G401.6 (cell line): ENCODE results near the gene UQCR11.
"Not testable (repeated sequence)": the region's sequence is repeated elsewhere in the genome, so short reads cannot be mapped to it uniquely, and the experiment has no call there.

Experiments used
- FAIRE-seq: peaks from 2 replicates; lab custom pipeline; 2012; peaks lifted over from hg19 to GRCh38; lab: Jason Lieb, UNC

UQCR11 gene

DNA sequence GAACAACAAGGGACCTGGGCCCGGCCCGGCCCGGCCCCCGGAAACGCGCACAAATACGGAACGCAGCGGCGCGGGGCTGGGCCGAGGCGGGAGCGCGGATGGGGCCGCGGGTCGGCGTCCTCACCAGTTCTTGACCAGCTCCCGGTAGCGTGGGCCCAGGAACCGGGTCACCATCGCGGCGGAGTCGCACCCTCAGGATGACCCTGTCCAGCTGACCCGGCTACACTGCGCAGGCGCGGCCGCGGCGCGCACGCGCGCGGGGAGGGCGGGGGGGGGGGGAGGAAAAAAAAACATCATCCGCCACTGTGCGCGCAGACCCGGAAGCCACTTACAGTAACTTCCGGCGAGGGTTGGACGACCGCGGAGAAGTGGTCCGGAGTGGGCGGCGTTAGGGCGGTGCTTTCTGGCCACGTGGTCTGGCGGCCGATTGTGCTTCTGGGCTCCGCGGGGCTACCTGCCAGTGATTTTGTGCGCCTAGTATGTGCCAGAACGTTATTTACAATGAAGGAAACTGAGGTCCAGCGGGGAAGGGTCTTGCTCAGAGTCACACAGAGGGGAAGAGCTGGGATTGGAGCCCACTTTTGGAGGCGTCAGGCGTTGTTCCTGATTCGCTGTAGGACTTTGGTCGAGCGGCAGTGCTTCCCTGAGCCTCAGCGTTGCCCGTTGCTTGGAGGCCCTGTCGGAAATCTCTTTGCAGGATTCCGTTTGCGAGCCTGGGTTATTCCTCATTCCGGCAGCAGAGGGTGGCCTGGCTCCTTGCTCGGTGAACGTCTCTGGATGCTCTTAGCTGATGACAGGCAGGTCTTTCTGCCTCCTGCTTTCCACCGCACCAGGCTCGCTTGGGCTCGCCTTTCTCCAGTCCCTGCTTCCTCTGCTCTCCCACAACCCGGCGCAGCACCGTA is at the start of gene UQCR11:
Gene UQCR11, minus strand, starts transcription at position 227 of the 902 bp plus-strand sequence. Its CDS starts 53 bp downstream, at position 174.
- FAIRE-seq, result peak; percentile 92

DNA sequence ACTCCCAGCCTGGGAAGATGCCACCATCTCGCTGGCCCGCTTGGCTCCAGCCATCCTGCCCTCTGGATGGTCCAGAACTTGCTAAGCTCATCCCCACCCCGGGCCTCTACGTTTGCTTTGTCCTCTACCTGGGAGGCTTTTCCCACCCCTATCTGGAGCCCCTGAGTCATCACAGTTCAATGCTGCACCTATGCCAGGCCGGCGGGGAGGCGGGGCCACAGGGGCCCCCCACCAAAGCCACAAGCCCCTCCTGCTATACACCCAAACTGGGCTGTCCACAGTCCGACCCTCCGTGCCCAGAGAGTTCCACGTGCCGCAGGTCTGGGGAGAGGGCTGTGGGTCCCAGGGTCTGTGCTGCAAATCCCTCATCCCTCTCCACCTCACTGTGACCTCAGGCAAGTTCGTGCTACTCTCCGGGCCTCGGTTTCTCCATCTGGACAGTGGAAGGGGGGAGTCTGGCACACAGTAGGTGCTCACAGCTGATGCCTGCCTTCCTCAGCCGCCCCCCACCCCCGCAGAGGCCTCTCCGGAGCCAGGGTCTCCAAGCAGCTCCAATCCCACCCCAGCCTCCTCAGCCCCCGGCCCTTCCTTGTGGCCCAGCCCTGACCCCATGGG is 49.0 kb upstream of the UQCR11 start:
- no peak for FAIRE-seq

DNA sequence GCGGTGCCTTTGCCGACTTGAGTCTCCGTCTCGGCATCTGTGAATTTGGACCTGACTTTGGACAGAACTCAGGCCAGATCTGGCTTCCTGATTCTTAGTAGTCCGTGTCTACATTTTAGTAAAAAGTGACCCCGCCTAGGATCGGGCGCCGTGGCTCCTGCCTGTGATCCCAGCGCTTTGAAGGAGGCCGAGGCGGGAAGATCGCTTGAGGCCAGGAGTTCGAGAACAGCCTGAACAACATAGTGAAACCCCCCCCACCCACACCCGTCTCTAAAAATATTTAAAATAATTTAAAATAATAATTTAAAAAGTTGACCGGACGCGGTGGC is 48.0 kb upstream of the UQCR11 start:
- no peak for FAIRE-seq

DNA sequence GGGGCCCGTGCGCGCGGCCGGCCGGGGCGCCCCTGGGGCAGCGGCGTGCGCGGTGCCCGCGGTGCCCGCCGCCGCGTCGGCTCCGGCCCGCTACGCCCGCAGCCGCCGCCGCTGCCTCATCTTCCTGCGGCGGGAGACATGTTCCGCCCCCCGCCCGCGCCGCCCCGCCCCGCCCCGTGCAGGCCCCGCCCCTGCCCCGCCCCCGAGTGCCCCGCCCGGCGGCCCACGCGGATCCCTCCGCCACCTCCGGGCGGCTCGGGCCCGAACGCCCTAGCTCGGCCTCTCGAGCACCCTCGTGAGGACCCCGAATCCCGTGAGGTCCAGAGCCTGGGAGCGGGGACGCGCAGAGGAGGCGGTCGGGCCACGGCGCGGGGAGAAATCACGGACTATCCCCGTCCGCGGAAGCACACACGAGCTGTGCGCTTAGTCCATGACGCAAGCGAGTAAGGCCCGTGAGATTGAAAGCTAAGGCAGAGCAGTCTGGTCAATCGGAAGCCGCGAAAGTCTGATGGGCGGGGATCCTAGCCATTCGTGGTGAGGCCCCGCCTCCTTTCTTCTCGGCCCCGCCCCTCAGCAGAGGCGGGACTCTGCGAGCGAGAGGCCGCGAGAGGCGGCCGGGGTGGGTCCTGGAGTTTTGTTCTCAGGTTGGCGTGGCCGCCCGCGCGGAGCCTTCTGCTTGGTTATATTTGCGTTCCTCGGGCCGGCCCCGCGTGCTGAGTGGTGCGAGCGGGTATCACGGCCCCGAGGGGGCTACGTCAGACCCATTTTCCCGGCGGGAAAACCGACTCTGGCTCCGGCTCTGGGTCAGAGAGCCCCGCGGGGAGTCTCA is 47.4 kb upstream of the UQCR11 start, which contains the start of gene TCF3:
Gene TCF3, minus strand, starts transcription at position 145 of the 829 bp plus-strand sequence. CDS start 2,367 bp downstream, outside the sequence.
- FAIRE-seq, result peak; percentile 99

DNA sequence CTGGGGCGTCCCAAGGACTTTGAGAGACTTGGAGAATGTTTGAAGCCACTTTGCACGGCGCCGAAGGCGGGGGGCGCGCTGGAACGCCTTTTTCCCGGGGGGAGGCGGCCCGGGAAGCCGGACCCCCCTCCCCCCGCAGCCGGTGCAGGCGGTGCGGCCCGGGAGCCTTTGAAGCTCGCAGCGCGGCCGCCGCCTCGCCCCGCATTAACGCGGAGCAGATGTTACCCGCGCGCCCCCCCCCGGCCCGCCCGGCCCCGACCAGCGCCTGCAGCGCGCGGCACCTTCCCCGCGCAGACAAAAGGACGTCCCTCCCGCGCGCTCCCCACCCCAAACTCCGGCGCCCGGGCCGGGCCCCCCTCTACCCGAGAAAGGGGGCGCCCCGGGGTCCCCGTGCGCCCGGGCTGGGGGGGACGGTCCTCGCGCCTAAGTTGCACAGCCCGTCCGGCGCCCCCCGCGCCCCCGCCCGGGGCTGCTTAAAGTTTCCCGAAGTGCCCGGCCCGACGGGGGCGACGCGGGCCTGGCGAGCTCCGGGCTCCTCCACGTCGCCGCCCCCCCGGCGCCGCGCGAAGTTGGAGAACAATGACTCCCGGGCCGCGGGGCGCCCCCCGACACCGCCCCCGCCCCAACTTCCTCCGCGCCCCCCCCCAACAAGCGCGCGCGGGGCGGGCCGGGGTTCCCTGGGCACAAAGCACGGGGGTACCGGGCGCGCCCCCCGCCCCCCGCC is 46.5 kb upstream of the UQCR11 start:
- FAIRE-seq, result no peak

DNA sequence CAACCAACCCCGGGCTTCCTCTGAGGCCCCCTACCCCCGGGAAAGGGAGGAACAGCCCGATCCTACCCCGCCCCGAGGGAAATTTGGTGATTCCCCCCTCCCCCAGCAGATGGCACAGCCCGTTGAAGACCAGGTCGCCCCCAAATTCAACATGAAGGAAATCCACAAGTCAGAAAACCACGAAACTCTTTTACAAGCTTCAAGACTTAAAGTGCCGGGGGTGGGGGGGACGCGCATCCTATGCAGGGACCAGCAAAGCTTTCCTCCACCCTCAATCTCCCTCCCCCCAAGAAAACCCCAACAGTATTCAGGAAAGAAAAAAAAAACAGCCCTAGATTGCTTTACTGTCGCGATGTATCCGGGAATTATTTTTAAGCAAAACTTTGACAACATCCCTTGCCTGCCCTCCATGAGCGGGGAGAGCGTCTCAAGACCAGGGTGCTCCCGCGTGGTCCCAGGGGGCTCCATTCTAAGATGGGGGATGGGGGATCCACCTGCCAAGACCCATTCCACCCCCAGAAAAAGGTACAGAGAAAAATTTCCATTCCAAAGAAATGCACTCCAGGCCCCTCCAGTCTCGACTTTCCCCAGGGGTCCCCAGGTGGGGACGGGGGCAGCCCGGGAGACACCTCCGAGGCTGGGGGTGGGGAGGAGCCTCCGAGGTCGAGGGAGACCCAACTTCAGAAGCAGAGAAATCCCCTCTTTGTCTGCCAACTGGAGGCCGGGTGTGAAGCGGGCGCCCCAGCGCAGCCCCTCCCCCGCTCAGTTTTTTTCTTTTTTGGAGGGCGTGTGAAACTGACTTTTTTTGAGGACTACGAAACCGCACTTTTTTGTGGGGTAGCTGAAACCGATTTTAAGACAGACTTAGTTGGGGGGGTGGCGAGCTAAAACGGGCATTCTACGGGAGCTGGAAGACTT is 45.6 kb upstream of the UQCR11 start:
- no peak for FAIRE-seq

DNA sequence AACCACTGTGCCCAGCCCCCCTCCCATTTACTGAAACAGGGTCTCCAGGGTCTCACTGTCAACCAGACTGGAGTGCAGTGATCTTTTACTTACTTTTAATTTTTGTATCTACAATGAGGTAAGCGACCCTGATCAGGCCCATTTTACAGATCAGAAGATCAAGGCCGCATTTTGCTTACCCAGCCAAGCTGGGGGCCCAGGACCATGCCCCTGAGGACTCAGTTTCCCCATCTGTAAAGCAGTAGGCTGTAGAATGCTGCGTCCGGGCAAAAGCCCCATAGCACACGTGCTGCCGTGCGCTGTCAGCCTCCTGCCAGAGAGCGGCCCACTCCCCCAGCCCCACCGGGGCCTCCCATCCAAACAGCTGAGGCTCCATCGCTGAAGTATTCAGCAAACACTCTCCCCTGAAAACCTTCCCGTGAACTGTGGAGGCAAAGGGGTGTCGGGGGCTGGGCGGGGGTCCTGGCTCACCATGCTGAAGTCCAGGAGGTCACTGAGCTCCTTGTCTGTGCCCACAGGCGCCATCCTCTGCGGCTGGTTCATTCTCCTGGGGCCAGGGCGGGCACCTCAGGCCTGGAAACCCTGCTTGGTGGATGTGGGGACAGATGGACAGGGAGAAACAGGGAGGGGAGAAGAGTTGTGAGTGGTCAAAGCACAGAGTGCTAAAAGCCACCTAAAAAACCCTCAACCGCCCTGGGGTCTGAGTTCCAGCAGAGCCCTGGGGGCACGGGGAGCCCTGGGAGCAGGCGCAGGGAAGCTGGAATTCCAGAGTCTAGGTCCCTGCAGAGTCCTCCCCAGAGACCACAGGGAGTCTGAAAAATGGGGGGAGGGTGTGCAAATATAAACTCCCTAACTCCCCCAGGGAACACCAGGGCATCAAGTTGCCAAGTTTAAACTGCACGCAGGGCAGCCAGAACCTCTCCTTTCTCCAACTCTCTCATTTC is 44.7 kb upstream of the UQCR11 start:
- FAIRE-seq, result no peak

DNA sequence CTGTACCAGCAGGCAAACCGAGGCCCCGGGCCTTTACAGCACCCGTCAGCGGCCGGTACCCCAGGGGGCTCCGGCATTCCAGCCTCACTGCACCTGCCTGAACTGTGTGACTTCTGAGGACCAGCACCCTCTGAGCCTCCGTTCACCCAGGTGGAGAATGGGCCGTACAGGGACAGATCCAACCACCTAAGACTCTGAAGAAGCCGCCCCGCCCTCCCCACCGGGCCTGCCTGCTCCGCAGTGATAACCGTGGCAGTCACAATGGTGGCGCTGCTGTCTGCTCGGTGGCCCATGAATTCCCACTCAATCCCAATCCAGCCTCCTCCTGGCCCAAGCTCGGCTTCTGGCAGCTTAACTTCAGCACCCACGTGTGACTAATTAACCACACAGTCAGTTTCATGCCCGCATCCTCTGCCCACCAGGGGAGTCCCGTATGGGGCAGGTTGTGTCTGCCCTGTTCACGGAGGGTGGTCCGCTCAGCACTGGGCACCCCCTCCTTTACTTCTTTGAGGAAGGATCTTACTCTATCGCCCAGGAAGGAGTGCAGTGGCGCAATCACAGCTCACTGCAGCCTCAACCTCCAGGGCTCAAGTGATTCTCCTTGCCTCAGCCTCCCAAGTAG is 43.8 kb upstream of the UQCR11 start:
- no peak for FAIRE-seq

DNA sequence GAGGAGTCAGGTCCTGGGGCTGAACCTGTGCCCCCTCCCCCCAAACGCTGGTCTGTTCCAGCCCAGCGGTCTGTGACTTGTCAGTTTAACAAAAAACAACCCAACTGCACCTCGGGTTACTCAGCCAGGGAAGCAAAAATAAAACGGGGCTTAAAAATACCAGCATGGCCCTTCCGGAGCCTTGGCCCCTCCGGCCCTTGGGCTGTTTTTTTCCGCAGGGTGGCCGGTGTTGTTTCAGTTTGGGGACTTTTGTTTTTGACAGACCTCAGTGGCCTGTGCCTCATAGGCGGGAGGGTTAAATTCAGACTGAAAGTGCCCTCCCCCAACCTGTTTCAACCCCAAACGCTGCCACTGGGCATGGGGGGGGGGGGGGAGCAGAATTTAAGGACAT is 43.2 kb upstream of the UQCR11 start:
- no peak for FAIRE-seq

DNA sequence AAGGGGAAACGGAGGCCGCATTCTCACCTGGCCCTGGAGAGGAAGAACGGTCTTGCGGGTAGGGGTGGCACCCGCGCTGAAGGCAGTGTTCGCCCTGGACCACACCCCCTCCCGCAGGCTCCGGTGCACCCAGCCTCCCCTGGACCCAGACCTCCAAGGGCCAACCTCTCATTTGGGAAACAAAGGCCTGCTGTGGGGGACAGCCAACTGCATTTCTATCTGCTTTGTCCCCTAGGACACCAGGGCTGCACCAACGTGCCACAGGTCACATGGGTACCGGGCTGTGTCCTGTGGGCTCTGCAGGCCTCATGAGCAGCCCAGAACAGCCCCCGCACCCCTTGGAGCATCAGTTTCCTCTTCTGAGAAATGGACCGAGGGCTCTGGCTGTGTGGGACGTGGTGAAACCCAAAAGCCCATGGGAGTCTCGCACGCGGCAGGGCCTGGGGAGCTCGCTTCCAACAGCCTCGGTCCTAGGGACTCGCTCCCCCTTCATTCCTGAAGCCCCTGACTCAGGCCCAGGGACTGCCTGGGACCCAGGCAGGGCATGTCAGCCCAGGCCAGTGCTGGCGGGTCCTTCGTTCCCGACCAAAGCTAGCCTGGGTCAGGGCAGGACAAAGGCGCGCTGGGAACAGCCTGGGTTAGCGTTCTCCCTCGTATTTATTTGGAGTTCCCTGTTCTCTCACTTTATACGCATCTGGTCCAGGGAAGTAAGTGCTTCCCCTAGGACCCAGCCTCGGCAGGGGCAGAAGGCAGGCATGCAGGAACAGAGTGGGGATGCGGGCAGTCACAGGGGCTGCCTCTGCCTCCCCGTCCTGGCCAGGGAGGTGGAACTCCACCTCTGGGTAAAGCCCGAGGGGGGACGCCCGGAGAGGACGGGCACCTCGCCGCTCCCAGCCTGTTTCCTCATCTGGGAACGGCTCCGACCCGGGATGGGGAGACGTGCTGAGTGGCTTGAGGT is 42.5 kb upstream of the UQCR11 start:
- no peak for FAIRE-seq

DNA sequence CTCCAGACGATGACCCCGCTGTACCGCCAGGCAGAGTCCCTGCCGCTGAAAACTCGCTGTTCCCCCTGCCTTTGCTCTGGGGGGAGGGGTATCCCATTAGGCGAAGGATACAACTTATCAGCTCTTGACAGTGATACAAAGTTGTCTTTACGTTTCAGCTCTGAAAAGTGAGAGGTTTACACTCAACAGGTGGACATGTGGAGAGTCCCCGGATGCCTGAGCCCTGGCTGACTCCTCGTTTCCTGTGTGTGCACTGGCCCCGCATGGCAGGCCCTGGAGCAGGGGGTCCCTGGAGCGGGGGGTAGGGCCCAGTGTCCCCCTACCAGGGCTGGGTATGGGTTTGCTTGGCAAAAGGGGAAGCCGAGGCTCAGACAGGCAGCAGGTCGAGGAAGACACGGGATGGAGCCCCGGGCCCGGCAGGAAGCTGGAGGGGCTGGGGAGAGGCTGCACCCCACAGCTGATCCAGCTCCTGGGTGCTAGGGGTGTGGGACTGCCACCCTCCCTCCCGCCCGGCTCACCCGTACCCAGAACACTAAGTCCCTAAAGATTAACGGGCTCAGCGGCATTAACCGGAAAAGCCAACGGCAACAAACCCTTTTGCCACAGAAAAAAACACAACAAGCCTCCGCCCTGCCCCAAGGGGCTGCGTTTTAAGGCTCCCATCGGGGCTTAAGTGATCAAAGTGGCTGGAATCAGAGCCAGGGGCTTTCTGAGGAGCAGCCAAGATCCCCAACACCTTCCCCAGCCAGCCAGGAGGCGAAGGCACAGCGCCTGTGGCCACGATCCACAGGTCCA is 41.6 kb upstream of the UQCR11 start:
- FAIRE-seq, result no peak

DNA sequence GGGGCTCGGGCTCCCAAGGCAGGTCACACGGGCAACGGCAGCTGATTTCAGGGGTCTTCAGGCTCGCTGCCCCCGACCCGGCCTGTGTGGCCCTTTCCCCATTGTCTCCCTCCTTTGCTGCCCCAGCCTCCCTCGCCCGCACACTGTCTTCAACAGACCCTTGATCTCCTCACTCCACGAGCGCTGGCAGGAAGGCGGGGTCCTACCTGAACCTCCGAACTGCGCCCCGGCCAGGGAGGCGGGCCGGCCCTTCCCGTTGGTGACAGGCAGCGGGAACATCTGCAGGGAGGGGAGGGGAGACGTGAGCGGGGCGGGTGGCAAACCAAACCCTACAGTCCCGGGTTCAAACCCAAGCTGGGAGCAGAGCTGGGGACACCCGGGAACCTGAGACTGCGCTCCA is 40.9 kb upstream of the UQCR11 start:
- no peak for FAIRE-seq

DNA sequence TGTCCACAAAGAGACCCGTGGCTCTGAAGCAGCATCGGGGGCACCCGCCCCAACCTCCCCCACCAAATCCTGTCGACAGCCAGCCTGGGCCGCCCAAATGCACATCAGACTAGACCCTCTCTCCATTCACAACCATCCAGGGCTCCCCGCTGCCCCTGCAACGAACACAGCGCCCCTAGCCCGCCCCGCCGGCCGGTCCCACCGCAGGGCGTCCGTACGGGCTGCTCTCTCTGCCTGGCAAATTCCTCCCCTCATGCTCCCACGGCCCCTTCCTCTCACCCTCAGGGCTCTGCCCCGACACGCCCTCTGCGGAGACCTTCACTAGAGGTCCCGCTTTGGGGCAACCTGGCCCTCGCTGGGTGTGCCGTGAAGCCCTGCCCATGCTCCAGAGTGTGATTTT is 40.0 kb upstream of the UQCR11 start:
- FAIRE-seq, result no peak

DNA sequence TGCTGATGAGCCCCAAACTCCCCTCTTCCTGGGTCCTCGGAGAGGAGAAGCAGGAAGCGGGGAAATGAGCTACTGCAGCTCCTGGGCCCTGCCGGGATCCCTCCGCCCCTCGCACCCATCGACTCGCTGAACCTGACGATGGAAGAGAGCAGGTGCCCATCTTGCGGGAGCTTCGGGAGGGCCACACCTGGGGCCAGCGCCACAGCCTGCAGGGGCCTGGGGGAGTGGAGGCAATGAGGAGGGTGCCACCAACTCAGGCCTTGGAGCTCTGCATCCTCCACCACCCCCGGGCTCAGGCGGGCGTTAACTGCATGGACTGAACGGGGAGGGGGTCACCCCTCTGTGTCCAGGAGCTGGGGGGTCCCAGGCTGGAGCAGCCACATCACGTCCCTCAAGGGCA is 38.8 kb upstream of the UQCR11 start:
- FAIRE-seq, result no peak

DNA sequence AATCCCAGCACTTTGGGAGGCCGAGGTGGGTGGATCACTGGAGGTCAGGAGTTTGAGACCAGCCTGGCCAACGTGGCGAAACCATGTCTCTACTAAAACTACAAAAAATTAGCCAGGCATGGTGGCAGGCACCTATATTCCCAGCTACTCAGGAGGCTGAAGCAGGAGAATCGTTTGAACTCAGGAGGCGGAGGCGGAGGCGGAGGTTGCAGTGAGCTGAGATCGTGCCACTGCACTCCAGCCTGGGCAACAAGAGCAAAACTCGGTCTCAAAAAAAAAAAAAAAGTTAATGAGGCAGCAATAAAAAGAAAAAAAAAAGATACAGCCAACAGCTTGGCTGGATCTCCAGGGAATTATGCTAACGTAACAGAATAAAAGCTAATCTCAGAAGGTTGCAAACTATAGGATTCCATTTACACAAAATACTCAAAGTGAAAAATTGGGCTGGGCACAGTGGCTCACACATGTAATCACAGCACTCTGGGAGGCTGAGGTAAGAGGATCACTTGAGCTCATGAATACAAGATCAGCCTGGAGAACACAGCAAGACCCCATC is 35.7 kb upstream of the UQCR11 start:
- not testable (repeated sequence) for FAIRE-seq

DNA sequence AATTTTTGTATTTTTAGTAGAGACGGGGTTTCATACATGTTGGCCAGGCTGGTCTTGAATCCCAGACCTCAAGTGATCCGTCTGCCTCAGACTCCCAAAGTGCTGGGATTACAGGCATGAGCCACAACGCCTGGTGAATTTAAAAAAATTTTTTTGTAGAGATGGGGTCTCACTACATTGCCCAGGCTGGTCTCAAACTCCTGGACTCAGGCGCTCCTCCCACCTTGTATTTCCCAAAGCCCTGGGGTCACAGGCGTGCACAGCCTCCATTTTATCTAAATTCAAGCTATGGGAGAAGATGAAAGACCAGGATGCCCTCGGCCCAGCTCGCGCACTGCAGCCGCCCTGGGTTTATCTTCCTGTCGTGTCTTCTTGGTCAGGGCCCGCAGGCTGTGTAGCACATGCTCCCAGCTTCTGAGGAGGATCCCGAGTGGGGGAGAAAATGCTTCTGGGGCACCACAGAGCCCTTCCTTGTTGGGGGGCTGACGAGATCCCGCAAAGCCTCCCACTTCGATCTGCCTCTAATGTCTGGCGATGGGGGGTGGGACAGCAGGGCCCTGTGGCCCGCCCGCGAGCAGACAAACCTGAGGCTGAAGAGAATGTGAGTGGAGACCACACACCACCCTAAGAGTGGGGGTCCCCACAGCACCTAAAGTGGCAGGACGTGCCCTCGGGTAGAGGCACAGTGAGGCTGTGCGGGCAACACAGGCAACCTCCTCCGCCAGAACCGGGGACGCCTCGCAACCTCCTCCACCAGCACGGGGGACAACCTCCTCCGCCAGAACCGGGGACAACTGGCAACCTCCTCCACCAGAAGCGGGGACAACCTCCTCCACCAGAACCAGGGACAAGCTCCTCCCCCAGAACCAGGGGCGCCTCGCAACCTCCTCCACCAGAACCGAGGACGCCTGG is 31.3 kb upstream of the UQCR11 start:
- FAIRE-seq, result no peak
